HCT116 (cell line): Measurements from ENCODE around the gene CD28. TPM values are rescaled to one million over a fixed set of nuclear protein-coding genes. Genes with fewer than 3 reads are reported as not detected.

ENCODE experiments used
- ATAC-seq: fragments of 200-7000 bp; cut with Tn5 transposase; 2 replicates; pipeline ENCODE4 v1.9.1; 2020; ENCODE audit warnings: mild to moderate bottlenecking, moderate library complexity
- BruUV-seq: library from RNA; stranded (reverse); fragments of 400-500 nt; replicated peaks from 2 replicates; lab custom pipeline; 2021; lab: Mats Ljungman, UMichigan
- CTCF ChIA-PET: fragments of 300-600 bp; sonication (Branson Sonifier 250); formaldehyde crosslinking; loops from one replicate; lab custom pipeline; 2021; ENCODE audit warnings: antibody characterized with exemption; lab: Charles Lee
- POLR2A ChIA-PET: fragments of 300-600, 350-600 bp; sonication (Branson Sonifier 250); formaldehyde crosslinking; loops from one replicate; lab custom pipeline; 2021; ENCODE audit warnings: antibody characterized with exemption; lab: Charles Lee
- RAD21 ChIA-PET, 2 experiments: fragments of 300-600 bp; sonication (Branson Sonifier 250); formaldehyde crosslinking; loops; one replicate each; lab custom pipeline; 2023; ENCODE audit warnings: low total read pairs in 2 of 2; ENCODE audit not compliant: uncharacterized antibody in 2 of 2, unreplicated experiment in 2 of 2, low non-redundant PET in 1 of 2; lab: Charles Lee
- DNase-seq: peaks from one replicate; pipeline ENCODE4 v3.0.0-alpha.2; 2010; ENCODE audit warnings: low read depth, low spot score
- H2AFZ ChIP-seq: fragments of 200-600 bp; shearing (Covaris generic), sonication (generic); 2 replicates; pipeline ENCODE4 v1.6.1; 2017; ENCODE audit warnings: low read depth, mixed run types, mixed read lengths, antibody characterized with exemption, low read length; ENCODE audit not compliant: poor library complexity, severe bottlenecking
- H3K27ac ChIP-seq: 2 replicates; pipeline ENCODE4 v1.5.1; 2012; ENCODE audit warnings: low read depth, low read length
- H3K27me3 ChIP-seq: fragments of 200-600 bp; sonication (generic); 2 replicates; pipeline ENCODE4 v1.6.1; 2016; ENCODE audit warnings: mixed run types, low read length, mixed read lengths; ENCODE audit not compliant: insufficient read depth
- H3K36me3 ChIP-seq, 2 experiments: fragments of 200-500 bp in 1 of 2; fragments of 200-600 bp in 1 of 2; sonication (Bioruptor generic) in 1 of 2; sonication (generic) in 1 of 2; 2 replicates each; pipeline versions ENCODE4 v1.5.1 to v1.6.1; 2014 to 2016; ENCODE audit warnings: low read length in 2 of 2, inconsistent platforms in 1 of 2, mixed read lengths in 1 of 2, mixed run types in 1 of 2; ENCODE audit not compliant: insufficient read depth in 2 of 2, control insufficient read depth in 1 of 2
- H3K4me1 ChIP-seq, 2 experiments: fragments of 200-600 bp in 1 of 2; sonication (generic) in 1 of 2; 2 replicates each; pipeline versions ENCODE4 v1.5.1 to v1.6.1; 2012 to 2017; ENCODE audit warnings: low read length in 2 of 2, inconsistent platforms in 1 of 2, mild to moderate bottlenecking in 1 of 2, mixed read lengths in 1 of 2, mixed run types in 1 of 2, moderate library complexity in 1 of 2; ENCODE audit not compliant: insufficient read depth in 2 of 2, control insufficient read depth in 1 of 2
- H3K4me2 ChIP-seq: fragments of 200-600 bp; sonication (generic); 2 replicates; pipeline ENCODE4 v1.6.1; 2017; ENCODE audit warnings: mixed run types, low read length, mixed read lengths
- H3K4me3 ChIP-seq, 2 experiments: fragments of 200-600 bp in 1 of 2; sonication (generic) in 1 of 2; replicated peaks in 1 of 2; 2 replicates each; pipeline ENCODE4 v1.5.1; 2011 to 2016; ENCODE audit warnings: low read length in 2 of 2, control low read depth in 1 of 2, low read depth in 1 of 2, mild to moderate bottlenecking in 1 of 2, mixed read lengths in 1 of 2, mixed run types in 1 of 2
- H3K79me2 ChIP-seq: fragments of 200-600 bp; sonication (generic); 2 replicates; pipeline ENCODE4 v1.6.1; 2017; ENCODE audit warnings: mild to moderate bottlenecking, mixed run types, low read length, moderate library complexity, mixed read lengths; ENCODE audit not compliant: insufficient read depth
- H3K9ac ChIP-seq: fragments of 200-600 bp; sonication (generic); 2 replicates; pipeline ENCODE4 v1.6.1; 2016; ENCODE audit warnings: low read length, mixed read lengths
- H3K9me2 ChIP-seq: fragments of 200-600 bp; sonication (generic), shearing (Covaris generic); 2 replicates; pipeline ENCODE4 v1.6.1; 2017; ENCODE audit warnings: mixed run types, mild to moderate bottlenecking, moderate library complexity; ENCODE audit not compliant: insufficient read depth
- H3K9me3 ChIP-seq, 2 experiments: fragments of 200-500 bp in 1 of 2; fragments of 200-600 bp in 1 of 2; sonication (Bioruptor generic) in 1 of 2; sonication (generic) in 1 of 2; 2 replicates each; pipeline ENCODE4 v1.6.1; 2014 to 2017; ENCODE audit warnings: low read length in 2 of 2, mixed read lengths in 2 of 2, inconsistent platforms in 1 of 2, low read depth in 1 of 2, mild to moderate bottlenecking in 1 of 2, mixed run types in 1 of 2, moderate library complexity in 1 of 2; ENCODE audit not compliant: control insufficient read depth in 1 of 2, insufficient read depth in 1 of 2
- H4K20me1 ChIP-seq: fragments of 200-600 bp; sonication (generic), shearing (Covaris generic); 2 replicates; pipeline ENCODE4 v1.6.1; 2017; ENCODE audit warnings: mixed run types, mild to moderate bottlenecking, moderate library complexity; ENCODE audit not compliant: insufficient read depth
- CTCF ChIP-seq, 3 experiments: fragments of 200-600 bp in 1 of 3; sonication (generic) in 1 of 3; IDR thresholded peaks in 2 of 3; conservative IDR thresholded peaks in 1 of 3; 2 replicates each; pipeline ENCODE4 v1.5.1; 2012 to 2017; ENCODE audit warnings: low read depth in 2 of 3, low read length in 2 of 3, antibody characterized with exemption in 1 of 3, borderline replicate concordance in 1 of 3, control low read depth in 1 of 3, mild to moderate bottlenecking in 1 of 3, mixed read lengths in 1 of 3, mixed run types in 1 of 3, moderate library complexity in 1 of 3; ENCODE audit not compliant: insufficient read depth in 1 of 3
- EGR1 ChIP-seq: IDR thresholded peaks from 2 replicates; pipeline ENCODE4 v1.6.1; 2012; ENCODE audit warnings: low read depth
- FOSL1 ChIP-seq: IDR thresholded peaks from 2 replicates; pipeline ENCODE4 v1.6.1; 2012; ENCODE audit warnings: low read depth
- RAD21 ChIP-seq: IDR thresholded peaks from 2 replicates; pipeline ENCODE4 v1.6.1; 2012; ENCODE audit warnings: low read depth, mild to moderate bottlenecking
- SIN3A ChIP-seq: IDR thresholded peaks from 2 replicates; pipeline ENCODE4 v1.6.1; 2012; ENCODE audit warnings: low read depth
- SP1 ChIP-seq: IDR thresholded peaks from 2 replicates; pipeline ENCODE4 v1.6.1; 2012; ENCODE audit warnings: low read depth
- ZFX ChIP-seq: fragments of 450-650 bp; IDR thresholded peaks from 2 replicates; pipeline ENCODE4 v1.6.1; 2017
- intact Hi-C: fragments of 100-400 bp; cut with micrococcal nuclease; formaldehyde crosslinking; loops from 2 replicates; pipeline ENCODE4 v1.10.0; 2022
- total RNA-seq: library from RNA; stranded (reverse); gene quantifications from one replicate; pipeline ENCODE4 v1.2.1, GENCODE V29; 2021; ENCODE audit not compliant: unreplicated experiment
- TF ChIP-seq, protein P1 (sequence below): IDR thresholded peaks from 2 replicates; pipeline ENCODE4 v1.6.1; 2012; ENCODE audit warnings: low read depth

CD28 gene
- total RNA-seq, 1 experiment from 2014 or later = 0.37 TPM

DNA sequence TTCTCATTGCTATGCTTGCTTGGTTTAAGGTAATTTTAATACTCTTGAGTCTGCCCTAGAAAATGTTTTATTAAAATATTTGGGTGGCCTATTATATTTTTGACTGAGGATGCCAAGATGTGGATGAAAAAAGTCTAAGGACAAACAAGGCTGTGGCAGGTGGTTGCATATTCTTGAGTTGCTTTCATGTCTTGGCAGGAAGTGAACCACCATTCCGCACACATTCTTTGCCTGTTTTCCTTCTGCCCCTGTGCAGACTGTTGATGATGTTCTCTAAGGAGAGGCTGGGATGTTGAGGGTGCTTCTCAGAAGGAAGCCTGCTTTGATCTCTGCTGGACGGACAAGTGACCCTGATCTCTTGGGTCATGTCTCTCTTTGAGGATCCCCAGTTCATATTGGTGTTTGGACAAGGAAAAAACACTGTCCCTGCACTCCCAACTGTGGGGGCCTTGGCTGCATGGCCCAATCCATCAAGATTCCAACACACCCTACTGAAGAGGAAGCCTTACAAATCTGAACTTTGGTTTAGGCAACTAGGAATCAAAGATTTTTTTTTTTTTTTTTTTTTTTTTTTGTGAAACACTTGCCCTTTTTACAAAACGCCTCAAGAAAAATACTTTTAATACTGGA is 45.0 kb upstream of the CD28 start:
- H3K4me3 ChIP-seq = no peak overlapping the region
- no peak overlapping the region for H2AFZ ChIP-seq
- TF ChIP-seq, protein P1, sequence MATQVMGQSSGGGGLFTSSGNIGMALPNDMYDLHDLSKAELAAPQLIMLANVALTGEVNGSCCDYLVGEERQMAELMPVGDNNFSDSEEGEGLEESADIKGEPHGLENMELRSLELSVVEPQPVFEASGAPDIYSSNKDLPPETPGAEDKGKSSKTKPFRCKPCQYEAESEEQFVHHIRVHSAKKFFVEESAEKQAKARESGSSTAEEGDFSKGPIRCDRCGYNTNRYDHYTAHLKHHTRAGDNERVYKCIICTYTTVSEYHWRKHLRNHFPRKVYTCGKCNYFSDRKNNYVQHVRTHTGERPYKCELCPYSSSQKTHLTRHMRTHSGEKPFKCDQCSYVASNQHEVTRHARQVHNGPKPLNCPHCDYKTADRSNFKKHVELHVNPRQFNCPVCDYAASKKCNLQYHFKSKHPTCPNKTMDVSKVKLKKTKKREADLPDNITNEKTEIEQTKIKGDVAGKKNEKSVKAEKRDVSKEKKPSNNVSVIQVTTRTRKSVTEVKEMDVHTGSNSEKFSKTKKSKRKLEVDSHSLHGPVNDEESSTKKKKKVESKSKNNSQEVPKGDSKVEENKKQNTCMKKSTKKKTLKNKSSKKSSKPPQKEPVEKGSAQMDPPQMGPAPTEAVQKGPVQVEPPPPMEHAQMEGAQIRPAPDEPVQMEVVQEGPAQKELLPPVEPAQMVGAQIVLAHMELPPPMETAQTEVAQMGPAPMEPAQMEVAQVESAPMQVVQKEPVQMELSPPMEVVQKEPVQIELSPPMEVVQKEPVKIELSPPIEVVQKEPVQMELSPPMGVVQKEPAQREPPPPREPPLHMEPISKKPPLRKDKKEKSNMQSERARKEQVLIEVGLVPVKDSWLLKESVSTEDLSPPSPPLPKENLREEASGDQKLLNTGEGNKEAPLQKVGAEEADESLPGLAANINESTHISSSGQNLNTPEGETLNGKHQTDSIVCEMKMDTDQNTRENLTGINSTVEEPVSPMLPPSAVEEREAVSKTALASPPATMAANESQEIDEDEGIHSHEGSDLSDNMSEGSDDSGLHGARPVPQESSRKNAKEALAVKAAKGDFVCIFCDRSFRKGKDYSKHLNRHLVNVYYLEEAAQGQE = no peak
- TF ChIP-seq RAD21 = no peak
- ChIA-PET RAD21 (no interaction called here), POLR2A (no interaction called here), CTCF (no interaction called here)
- H3K4me2 ChIP-seq = no peak overlapping the region
- H4K20me1 ChIP-seq = no peaks in the 10 kb centered on the region
- H3K9me3 ChIP-seq = no peaks in the 10 kb centered on the region
- H3K27me3 ChIP-seq = no peaks in the 10 kb centered on the region
- BruUV-seq = no TSS peak
- intact Hi-C loops = no loop called here
- H3K27ac ChIP-seq = no peak overlapping the region
- H3K9ac ChIP-seq = no peak overlapping the region
- ATAC-seq (no peak), DNase-seq (no peak)
- no peaks in the 10 kb centered on the region for H3K36me3 ChIP-seq
- H3K79me2 ChIP-seq = no peaks in the 10 kb centered on the region
- H3K4me1 ChIP-seq = no peaks in the 10 kb centered on the region
- H3K9me2 ChIP-seq = no peaks in the 10 kb centered on the region

GRCh38 chr2:203662487-203662886 is 44.0 kb upstream of the CD28 start:
- H3K4me1 ChIP-seq = no peaks in the 10 kb centered on the region
- no peaks in the 10 kb centered on the region for H4K20me1 ChIP-seq
- DNase-seq (no peak), ATAC-seq (no peak)
- H3K9ac ChIP-seq = no peak overlapping the region
- no peaks in the 10 kb centered on the region for H3K27me3 ChIP-seq
- intact Hi-C loops = no loop called here
- BruUV-seq = no TSS peak
- no peaks in the 10 kb centered on the region for H3K9me3 ChIP-seq
- H2AFZ ChIP-seq = no peak overlapping the region
- CTCF ChIA-PET = no interaction called here
- no peak overlapping the region for H3K27ac ChIP-seq
- RAD21 ChIA-PET = no interaction called here
- H3K4me2 ChIP-seq = no peak overlapping the region
- no peaks in the 10 kb centered on the region for H3K79me2 ChIP-seq
- TF ChIP-seq CTCF (IDR thresholded peaks at IDR 0.05 in 2 of 3, conservative IDR thresholded peaks at IDR 0.05 in 1 of 3; ENCODE audit: borderline replicate concordance in 1 of 3, insufficient read depth in 1 of 3, low read depth in 2 of 3, low read length in 2 of 3) (no peak), SIN3A (no peak), EGR1 (no peak), SP1 (no peak), RAD21 (no peak), FOSL1 (no peak), ZFX (no peak)
- H3K9me2 ChIP-seq = no peaks in the 10 kb centered on the region
- no peak overlapping the region for H3K4me3 ChIP-seq
- POLR2A ChIA-PET = no interaction called here
- no peaks in the 10 kb centered on the region for H3K36me3 ChIP-seq
